Measurements from ENCODE around the gene ARHGAP32. TPM values are rescaled to one million over a fixed set of nuclear protein-coding genes. Genes with fewer than 3 reads are reported as not detected.

The ARHGAP32 gene
- total and polyA plus RNA-seq, 2 donors (not counting 1 experiment from before 2014, with no cell fraction given) = 4.0 to 9.6 TPM

- no peak overlapping the region for H3K9ac ChIP-seq (ENCODE audit: insufficient read depth, low read length)
- TF ChIP-seq EZH2 (IDR thresholded peaks at IDR 0.05; ENCODE audit: low read length, missing control alignments) = no peak
- TF ChIP-seq, protein P1, sequence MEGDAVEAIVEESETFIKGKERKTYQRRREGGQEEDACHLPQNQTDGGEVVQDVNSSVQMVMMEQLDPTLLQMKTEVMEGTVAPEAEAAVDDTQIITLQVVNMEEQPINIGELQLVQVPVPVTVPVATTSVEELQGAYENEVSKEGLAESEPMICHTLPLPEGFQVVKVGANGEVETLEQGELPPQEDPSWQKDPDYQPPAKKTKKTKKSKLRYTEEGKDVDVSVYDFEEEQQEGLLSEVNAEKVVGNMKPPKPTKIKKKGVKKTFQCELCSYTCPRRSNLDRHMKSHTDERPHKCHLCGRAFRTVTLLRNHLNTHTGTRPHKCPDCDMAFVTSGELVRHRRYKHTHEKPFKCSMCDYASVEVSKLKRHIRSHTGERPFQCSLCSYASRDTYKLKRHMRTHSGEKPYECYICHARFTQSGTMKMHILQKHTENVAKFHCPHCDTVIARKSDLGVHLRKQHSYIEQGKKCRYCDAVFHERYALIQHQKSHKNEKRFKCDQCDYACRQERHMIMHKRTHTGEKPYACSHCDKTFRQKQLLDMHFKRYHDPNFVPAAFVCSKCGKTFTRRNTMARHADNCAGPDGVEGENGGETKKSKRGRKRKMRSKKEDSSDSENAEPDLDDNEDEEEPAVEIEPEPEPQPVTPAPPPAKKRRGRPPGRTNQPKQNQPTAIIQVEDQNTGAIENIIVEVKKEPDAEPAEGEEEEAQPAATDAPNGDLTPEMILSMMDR (conservative IDR thresholded peaks at IDR 0.05 in 1 of 2, IDR thresholded peaks at IDR 0.05 in 1 of 2; ENCODE audit: low read depth in 1 of 2, low read length in 2 of 2) = no peak
- no peak overlapping the region for H3K4me2 ChIP-seq (ENCODE audit: extremely low read depth, insufficient read depth, low read length)
- H4K20me1 ChIP-seq (ENCODE audit: control insufficient read depth, extremely low read depth, insufficient read depth, low read length) = no peaks in the 10 kb centered on the region
- no peaks in the 10 kb centered on the region for H3K36me3 ChIP-seq (ENCODE audit: control insufficient read depth, insufficient read depth, low read length)
- no peaks in the 10 kb centered on the region for H3K4me1 ChIP-seq (ENCODE audit: control insufficient read depth, extremely low read depth, insufficient read depth, low read length)
- no peaks in the 10 kb centered on the region for H3K27me3 ChIP-seq (ENCODE audit: control insufficient read depth, insufficient read depth, low read length)
- no peak overlapping the region for H3K4me3 ChIP-seq (replicated peaks in 1 of 4; ENCODE audit: control extremely low read depth in 1 of 4, insufficient read depth in 1 of 4, low read depth in 3 of 4, low read length in 4 of 4)
- no peak for DNase-seq (ENCODE audit: low read depth in 2 of 2)
- H3K79me2 ChIP-seq (ENCODE audit: control insufficient read depth, insufficient read depth, low read length) = no peaks in the 10 kb centered on the region
- no peak overlapping the region for H3K27ac ChIP-seq (ENCODE audit: insufficient read depth, low read length)
- H3K9me3 ChIP-seq (ENCODE audit: control insufficient read depth, insufficient read depth, low read depth, low read length) = no peaks in the 10 kb centered on the region
- no peak overlapping the region for H2AFZ ChIP-seq (ENCODE audit: low read length)
Measured at GRCh38 chr11:129089279-129089678, 102.8 kb downstream of the ARHGAP32 start.

GRCh38 chr11:129086976-129087375 is 105.1 kb downstream of the ARHGAP32 start:
- TF ChIP-seq, protein P1 (conservative IDR thresholded peaks at IDR 0.05 in 1 of 2, IDR thresholded peaks at IDR 0.05 in 1 of 2; ENCODE audit: low read depth in 1 of 2, low read length in 2 of 2) = no peak
- no peak for TF ChIP-seq EZH2 (IDR thresholded peaks at IDR 0.05; ENCODE audit: low read length, missing control alignments)
- no peaks in the 10 kb centered on the region for H3K36me3 ChIP-seq (ENCODE audit: control insufficient read depth, insufficient read depth, low read length)

GRCh38 chr11:129077191-129077590 is 114.9 kb downstream of the ARHGAP32 start:
- H3K27me3 ChIP-seq (ENCODE audit: control insufficient read depth, insufficient read depth, low read length) = no peaks in the 10 kb centered on the region
- H3K27ac ChIP-seq (ENCODE audit: insufficient read depth, low read length) = no peak overlapping the region
- H3K4me1 ChIP-seq (ENCODE audit: control insufficient read depth, extremely low read depth, insufficient read depth, low read length) = no peaks in the 10 kb centered on the region
- H3K4me2 ChIP-seq (ENCODE audit: extremely low read depth, insufficient read depth, low read length) = no peak overlapping the region
- H3K4me3 ChIP-seq (replicated peaks in 1 of 4; ENCODE audit: control extremely low read depth in 1 of 4, insufficient read depth in 1 of 4, low read depth in 3 of 4, low read length in 4 of 4) = no peak overlapping the region
- no peak overlapping the region for H2AFZ ChIP-seq (ENCODE audit: low read length)
- TF ChIP-seq EZH2 (IDR thresholded peaks at IDR 0.05; ENCODE audit: low read length, missing control alignments) = no peak
- TF ChIP-seq, protein P1 (conservative IDR thresholded peaks at IDR 0.05 in 1 of 2, IDR thresholded peaks at IDR 0.05 in 1 of 2; ENCODE audit: low read depth in 1 of 2, low read length in 2 of 2) = no peak
- H3K9ac ChIP-seq (ENCODE audit: insufficient read depth, low read length) = no peak overlapping the region
- DNase-seq (ENCODE audit: low read depth in 2 of 2) = no peak
- H3K9me3 ChIP-seq (ENCODE audit: control insufficient read depth, insufficient read depth, low read depth, low read length) = no peaks in the 10 kb centered on the region
- H3K36me3 ChIP-seq (ENCODE audit: control insufficient read depth, insufficient read depth, low read length) = no peaks in the 10 kb centered on the region
- H4K20me1 ChIP-seq (ENCODE audit: control insufficient read depth, extremely low read depth, insufficient read depth, low read length) = no peaks in the 10 kb centered on the region
- H3K79me2 ChIP-seq (ENCODE audit: control insufficient read depth, insufficient read depth, low read length) = no peaks in the 10 kb centered on the region

More at GRCh38 chr11:129086976-129087375, 105.1 kb downstream of the ARHGAP32 start:
- Histone ChIP-seq H3K27ac (ENCODE audit: insufficient read depth, low read length) (no peak overlapping the region), H3K9ac (ENCODE audit: insufficient read depth, low read length) (no peak overlapping the region), H3K4me2 (ENCODE audit: extremely low read depth, insufficient read depth, low read length) (no peak overlapping the region), H3K4me1 (ENCODE audit: control insufficient read depth, extremely low read depth, insufficient read depth, low read length) (no peaks in the 10 kb centered on the region), H3K27me3 (ENCODE audit: control insufficient read depth, insufficient read depth, low read length) (no peaks in the 10 kb centered on the region), H3K9me3 (ENCODE audit: control insufficient read depth, insufficient read depth, low read depth, low read length) (no peaks in the 10 kb centered on the region), H3K79me2 (ENCODE audit: control insufficient read depth, insufficient read depth, low read length) (no peaks in the 10 kb centered on the region), H4K20me1 (ENCODE audit: control insufficient read depth, extremely low read depth, insufficient read depth, low read length) (no peaks in the 10 kb centered on the region), H3K4me3 (replicated peaks in 1 of 4; ENCODE audit: control extremely low read depth in 1 of 4, insufficient read depth in 1 of 4, low read depth in 3 of 4, low read length in 4 of 4) (no peak overlapping the region), H2AFZ (ENCODE audit: low read length) (no peak overlapping the region)
- no peak for DNase-seq (ENCODE audit: low read depth in 2 of 2)

Measured in fibroblast of lung (primary cell).